ENCODE data around the gene FAU. TPM values are rescaled to one million over a fixed set of nuclear protein-coding genes. Genes with fewer than 3 reads are reported as not detected.
A peak's percentile ranks its signal among the peaks of the same experiment; 100 is the strongest.

The FAU gene
- total and polyA plus RNA-seq, 9 donors = 971 to 1,242 (median 1,071) TPM

DNA sequence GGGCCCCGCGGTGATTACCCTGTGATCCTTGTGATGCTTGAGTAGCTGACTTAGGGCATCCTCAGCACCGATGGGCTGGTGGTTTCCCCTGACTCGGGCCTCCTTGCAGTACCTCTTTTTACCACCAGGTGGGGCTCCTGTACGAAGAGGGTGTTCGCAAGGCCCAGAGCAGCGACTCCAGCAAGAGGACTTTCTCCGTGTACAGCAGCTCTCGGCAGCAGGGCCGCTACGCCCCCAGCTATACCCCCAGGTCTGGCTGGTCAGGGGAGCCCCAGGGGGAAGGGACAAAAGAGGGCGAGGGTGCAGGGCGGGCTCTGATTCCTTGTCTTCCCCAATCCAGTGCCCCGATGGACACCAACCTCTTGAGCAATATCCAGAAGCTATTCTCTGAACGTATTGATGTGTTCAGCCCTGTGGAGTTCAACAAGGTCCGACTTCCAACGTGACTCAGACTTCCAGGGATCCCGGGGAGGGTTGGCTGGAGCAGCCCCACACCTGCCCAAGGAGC is 11.5 kb downstream of the FAU start:
- 19% methylated on average over 8 of the region's 18 CpGs for WGBS (ENCODE audit: insufficient coverage)
- no peak overlapping the region for H3K27ac ChIP-seq (ENCODE audit: low read length)
- H3K9me3 ChIP-seq (replicated peaks; ENCODE audit: control insufficient read depth, low read depth, low read length) = no peaks in the 10 kb centered on the region
- H3K4me3 ChIP-seq (ENCODE audit: low read length) = no peak overlapping the region
- peak; percentile 88 for DNase-seq
- peaks cover 37% of the 10 kb centered on the region for H3K36me3 ChIP-seq (ENCODE audit: control insufficient read depth, insufficient read depth, low read length)
- peaks cover 30% of the 10 kb centered on the region for H3K4me1 ChIP-seq (ENCODE audit: control insufficient read depth, insufficient read depth, low read length)
- H3K27me3 ChIP-seq (ENCODE audit: control insufficient read depth, insufficient read depth, low read length) = peaks cover 7% of the 10 kb centered on the region

DNA sequence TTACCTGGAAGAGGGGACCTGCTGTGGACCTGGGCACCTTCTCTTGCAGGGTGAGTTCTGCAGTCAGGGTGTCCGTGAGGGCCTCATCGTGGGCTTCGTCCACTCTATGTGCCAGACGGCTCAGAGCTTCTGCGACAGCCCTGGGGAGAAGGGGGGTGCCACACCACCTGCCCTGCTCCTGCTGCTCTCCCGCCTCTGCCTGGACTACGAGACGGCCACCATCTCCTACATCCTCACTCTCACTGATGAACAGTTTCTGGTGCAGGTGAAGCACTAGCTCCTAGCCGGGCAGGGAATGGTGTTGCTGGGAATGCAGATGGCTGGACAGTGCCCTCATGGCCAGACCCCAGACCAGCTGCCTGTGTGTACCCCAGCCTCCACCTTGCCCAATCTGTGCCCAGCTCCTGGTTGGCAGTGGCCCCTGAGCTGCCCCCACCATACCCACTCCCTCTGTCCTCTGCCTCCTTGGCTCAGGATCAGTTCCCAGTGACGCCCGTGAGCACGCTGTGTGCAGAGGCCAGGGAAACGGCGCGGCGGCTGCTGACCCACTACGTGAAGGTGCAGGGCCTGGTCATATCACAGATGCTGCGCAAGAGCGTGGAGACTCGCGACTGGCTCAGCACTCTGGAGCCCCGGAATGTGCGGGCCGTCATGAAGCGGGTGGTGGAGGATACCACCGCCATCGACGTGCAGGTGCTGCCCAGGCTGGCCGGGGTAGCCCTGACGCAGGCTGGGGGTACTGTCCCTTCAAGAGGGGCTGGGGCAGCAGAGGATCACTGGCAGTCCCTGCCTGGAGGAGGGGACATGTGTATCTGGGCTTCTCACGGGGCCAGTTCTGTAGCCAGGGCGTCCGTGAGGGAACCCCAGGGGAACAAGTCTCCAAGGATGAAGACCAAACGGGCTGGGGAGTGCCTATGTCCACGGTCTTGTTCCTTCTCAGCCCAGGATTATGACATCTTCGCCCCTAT is 12.4 kb downstream of the FAU start:
- Histone ChIP-seq H3K9me3 (replicated peaks; ENCODE audit: control insufficient read depth, low read depth, low read length) (no peaks in the 10 kb centered on the region), H3K27me3 (ENCODE audit: control insufficient read depth, insufficient read depth, low read length) (peaks cover 7% of the 10 kb centered on the region), H3K4me3 (ENCODE audit: low read length) (no peak overlapping the region), H3K36me3 (ENCODE audit: control insufficient read depth, insufficient read depth, low read length) (peaks cover 32% of the 10 kb centered on the region), H3K27ac (ENCODE audit: low read length) (no peak overlapping the region), H3K4me1 (ENCODE audit: control insufficient read depth, insufficient read depth, low read length) (peaks cover 30% of the 10 kb centered on the region)
- no peak for DNase-seq
- 87% methylated on average over 33 of the region's 36 CpGs for WGBS (ENCODE audit: insufficient coverage)

DNA sequence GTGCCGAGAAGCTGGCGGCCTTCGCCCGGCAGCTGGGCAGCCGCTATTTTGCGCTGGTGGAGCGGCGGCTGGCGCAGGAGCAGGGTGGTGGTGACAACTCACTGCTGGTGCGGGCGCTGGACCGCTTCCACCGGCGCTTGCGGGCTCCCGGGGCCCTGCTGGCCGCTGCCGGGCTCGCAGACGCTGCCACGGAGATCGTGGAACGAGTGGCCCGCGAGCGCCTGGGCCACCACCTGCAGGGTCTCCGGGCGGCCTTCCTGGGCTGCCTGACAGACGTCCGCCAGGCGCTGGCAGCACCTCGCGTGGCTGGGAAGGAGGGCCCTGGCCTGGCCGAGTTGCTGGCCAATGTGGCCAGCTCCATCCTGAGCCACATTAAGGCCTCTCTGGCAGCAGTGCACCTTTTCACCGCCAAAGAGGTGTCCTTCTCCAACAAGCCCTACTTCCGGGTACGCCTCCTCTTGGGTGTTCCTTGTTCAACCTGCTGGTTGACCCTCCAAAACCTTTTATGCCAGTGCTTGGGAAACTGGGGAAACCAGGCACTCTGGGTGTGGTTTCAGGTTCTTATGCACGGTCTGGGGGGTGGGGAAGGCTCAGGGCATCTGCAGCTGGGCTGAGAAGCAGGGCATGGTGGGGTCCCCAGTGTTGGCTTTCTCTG is 13.3 kb downstream of the FAU start:
- Histone ChIP-seq H3K9me3 (replicated peaks; ENCODE audit: control insufficient read depth, low read depth, low read length) (no peaks in the 10 kb centered on the region), H3K4me3 (ENCODE audit: low read length) (no peak overlapping the region), H3K27me3 (ENCODE audit: control insufficient read depth, insufficient read depth, low read length) (peaks cover 7% of the 10 kb centered on the region), H3K27ac (ENCODE audit: low read length) (no peak overlapping the region), H3K36me3 (ENCODE audit: control insufficient read depth, insufficient read depth, low read length) (peaks cover 32% of the 10 kb centered on the region), H3K4me1 (ENCODE audit: control insufficient read depth, insufficient read depth, low read length) (peaks cover 27% of the 10 kb centered on the region)
- DNase-seq = no peak
- 91% methylated on average over 38 of the region's 38 CpGs for WGBS (ENCODE audit: insufficient coverage)

DNA sequence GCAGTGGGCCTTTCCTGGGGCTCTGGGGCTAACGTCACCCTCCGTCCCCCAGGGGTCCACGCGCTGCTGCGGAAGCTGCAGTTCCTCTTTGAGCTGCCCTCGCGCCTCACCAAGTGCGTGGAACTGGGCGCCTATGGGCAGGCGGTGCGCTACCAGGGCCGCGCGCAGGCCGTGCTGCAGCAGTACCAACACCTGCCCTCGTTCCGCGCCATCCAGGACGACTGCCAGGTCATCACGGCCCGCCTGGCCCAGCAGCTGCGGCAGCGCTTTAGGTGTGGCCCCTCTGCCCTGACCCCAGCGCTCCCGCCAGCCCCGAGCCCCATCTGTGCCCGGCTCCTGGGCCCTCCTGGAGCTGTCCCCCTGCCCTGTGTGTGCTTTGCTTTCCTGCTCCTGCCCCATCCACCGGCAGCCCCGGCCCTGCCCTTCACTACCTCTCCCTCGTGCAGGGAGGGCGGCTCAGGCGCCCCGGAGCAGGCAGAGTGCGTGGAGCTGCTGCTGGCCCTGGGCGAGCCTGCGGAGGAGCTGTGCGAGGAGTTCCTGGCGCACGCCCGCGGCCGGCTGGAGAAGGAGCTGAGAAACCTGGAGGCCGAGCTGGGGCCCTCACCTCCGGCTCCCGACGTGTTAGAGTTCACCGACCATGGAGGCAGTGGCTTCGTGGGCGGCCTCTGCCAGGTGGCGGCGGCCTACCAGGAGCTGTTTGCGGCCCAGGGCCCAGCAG is 14.0 kb downstream of the FAU start:
- no peak overlapping the region for H3K27ac ChIP-seq (ENCODE audit: low read length)
- H3K4me3 ChIP-seq (ENCODE audit: low read length) = no peak overlapping the region
- no peaks in the 10 kb centered on the region for H3K9me3 ChIP-seq (replicated peaks; ENCODE audit: control insufficient read depth, low read depth, low read length)
- peaks cover 33% of the 10 kb centered on the region for H3K36me3 ChIP-seq (ENCODE audit: control insufficient read depth, insufficient read depth, low read length)
- WGBS (ENCODE audit: insufficient coverage) = 93% methylated on average over 52 of the region's 52 CpGs
- H3K27me3 ChIP-seq (ENCODE audit: control insufficient read depth, insufficient read depth, low read length) = peaks cover 4% of the 10 kb centered on the region
- DNase-seq = no peak
- peaks cover 20% of the 10 kb centered on the region for H3K4me1 ChIP-seq (ENCODE audit: control insufficient read depth, insufficient read depth, low read length)

DNA sequence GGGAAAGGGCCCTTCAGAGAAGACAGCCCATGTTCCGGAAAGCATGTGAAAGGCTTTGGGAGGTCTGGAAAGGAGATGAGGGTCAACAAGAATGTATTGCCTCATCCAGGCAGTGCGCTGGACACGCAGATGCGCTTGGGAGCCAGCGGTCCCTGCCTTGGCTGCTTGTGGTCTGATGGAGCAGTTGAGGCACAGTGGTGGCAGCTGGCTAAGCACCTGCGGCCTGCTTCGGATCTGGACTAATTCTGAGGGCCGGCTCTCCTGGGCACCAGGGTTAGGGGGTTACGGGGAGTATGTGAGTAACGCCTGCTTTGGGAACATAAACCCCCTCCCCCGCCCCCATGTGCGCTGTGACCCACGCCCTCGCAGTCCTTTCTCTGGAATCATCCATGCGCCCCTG is 14.9 kb downstream of the FAU start:
- WGBS (ENCODE audit: insufficient coverage) = 92% methylated on average over 9 of the region's 15 CpGs
- no peak for DNase-seq
- Histone ChIP-seq H3K27ac (ENCODE audit: low read length) (no peak overlapping the region), H3K36me3 (ENCODE audit: control insufficient read depth, insufficient read depth, low read length) (peaks cover 42% of the 10 kb centered on the region), H3K4me1 (ENCODE audit: control insufficient read depth, insufficient read depth, low read length) (peaks cover 13% of the 10 kb centered on the region), H3K9me3 (replicated peaks; ENCODE audit: control insufficient read depth, low read depth, low read length) (no peaks in the 10 kb centered on the region), H3K27me3 (ENCODE audit: control insufficient read depth, insufficient read depth, low read length) (no peaks in the 10 kb centered on the region), H3K4me3 (ENCODE audit: low read length) (no peak overlapping the region)

DNA sequence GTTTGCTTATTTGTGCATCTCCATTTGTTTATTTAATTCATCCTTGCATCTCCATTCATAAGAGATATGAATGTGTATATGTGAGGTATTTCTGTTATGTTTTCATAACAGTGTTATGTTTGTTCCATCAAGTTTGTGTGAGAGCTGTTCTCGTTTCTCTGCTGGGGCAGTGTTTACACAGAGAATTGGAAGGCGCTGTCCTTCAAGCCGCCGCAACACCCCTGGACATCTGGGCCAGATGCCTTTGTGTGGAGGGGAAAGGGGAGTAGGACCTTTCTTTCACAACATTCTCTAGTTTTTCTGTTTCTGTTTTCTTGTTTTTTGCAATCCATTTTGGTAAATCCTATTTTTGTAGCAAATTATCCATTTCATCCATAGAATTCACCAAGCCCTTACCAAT is 17.3 kb downstream of the FAU start:
- Histone ChIP-seq H3K9me3 (replicated peaks; ENCODE audit: control insufficient read depth, low read depth, low read length) (no peaks in the 10 kb centered on the region), H3K27me3 (ENCODE audit: control insufficient read depth, insufficient read depth, low read length) (no peaks in the 10 kb centered on the region), H3K36me3 (ENCODE audit: control insufficient read depth, insufficient read depth, low read length) (peaks cover 37% of the 10 kb centered on the region), H3K27ac (ENCODE audit: low read length) (no peak overlapping the region), H3K4me3 (ENCODE audit: low read length) (no peak overlapping the region), H3K4me1 (ENCODE audit: control insufficient read depth, insufficient read depth, low read length) (no peaks in the 10 kb centered on the region)
- no peak for DNase-seq
- WGBS (ENCODE audit: insufficient coverage) = no CpG with 5 or more reads among the region's 4 CpGs

DNA sequence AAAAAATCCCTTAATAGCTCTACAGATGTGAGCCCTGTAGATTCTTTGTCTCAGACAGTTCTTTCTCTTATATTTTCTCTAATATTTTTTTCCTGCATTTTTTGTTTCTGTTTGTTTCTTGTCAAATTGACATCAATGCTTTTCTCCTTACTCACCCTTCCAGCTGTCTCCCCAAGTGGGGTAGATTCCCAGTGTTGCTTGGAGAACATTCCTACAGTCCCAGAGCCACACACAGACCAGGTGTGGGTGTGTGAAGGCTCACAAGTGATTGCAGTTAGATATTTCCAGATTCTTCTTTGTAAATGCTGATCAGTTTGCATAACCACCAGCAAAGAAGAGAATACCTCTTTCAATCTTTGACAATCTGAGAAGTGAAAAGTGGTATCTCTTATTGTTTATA is 18.5 kb downstream of the FAU start:
- Histone ChIP-seq H3K4me3 (ENCODE audit: low read length) (no peak overlapping the region), H3K36me3 (ENCODE audit: control insufficient read depth, insufficient read depth, low read length) (peaks cover 27% of the 10 kb centered on the region), H3K4me1 (ENCODE audit: control insufficient read depth, insufficient read depth, low read length) (no peaks in the 10 kb centered on the region), H3K27ac (ENCODE audit: low read length) (no peak overlapping the region), H3K27me3 (ENCODE audit: control insufficient read depth, insufficient read depth, low read length) (no peaks in the 10 kb centered on the region), H3K9me3 (replicated peaks; ENCODE audit: control insufficient read depth, low read depth, low read length) (no peaks in the 10 kb centered on the region)
- DNase-seq = no peak

DNA sequence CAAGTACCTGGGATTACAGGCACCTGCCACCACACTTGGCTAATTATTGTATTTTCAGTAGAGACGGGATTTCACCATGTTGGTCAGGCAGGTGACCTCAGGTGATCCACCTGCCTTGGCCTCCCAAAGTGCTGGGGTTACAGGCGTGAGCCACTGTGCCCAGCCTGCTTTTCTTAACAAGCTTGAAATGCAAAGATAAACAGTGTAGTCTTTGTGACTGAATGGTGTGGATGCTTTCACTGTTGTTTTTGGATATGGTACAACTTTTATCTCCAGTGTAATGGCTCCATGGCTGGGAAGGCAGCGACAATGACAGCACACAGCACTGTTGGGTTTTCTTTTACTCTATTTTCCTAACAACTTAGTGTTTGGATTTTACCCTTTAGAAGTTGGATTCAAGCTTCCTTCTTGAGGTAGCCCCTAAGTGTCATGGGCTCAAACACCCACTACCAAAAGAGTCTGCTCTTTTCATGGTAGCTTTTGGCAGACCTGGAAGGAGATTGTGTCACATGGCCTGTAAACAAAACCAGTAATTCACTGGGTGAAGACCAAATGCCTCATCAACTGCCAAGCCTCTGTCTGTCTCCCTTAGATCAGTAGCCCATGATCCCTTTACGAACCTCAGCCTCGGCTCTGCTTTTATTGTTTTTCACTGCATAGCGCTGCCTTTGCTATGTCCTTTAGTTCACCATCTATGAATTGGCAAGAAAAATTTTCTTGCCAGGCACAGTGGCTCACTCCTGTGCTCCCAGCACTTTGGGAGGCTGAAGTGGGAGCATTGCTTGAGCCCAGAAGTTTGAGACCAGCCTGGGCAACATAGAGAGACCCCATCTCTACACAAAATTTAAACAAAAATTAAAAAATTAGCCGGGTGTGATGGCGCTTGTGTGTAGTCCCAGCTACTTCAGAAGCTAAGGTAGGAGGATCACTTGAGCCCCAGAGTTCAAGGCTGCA is 19.5 kb downstream of the FAU start:
- no peaks in the 10 kb centered on the region for H3K4me1 ChIP-seq (ENCODE audit: control insufficient read depth, insufficient read depth, low read length)
- H3K9me3 ChIP-seq (replicated peaks; ENCODE audit: control insufficient read depth, low read depth, low read length) = no peaks in the 10 kb centered on the region
- no peak overlapping the region for H3K27ac ChIP-seq (ENCODE audit: low read length)
- peaks cover 20% of the 10 kb centered on the region for H3K36me3 ChIP-seq (ENCODE audit: control insufficient read depth, insufficient read depth, low read length)
- 80% methylated on average over 5 of the region's 8 CpGs for WGBS (ENCODE audit: insufficient coverage)
- DNase-seq = no peak
- no peak overlapping the region for H3K4me3 ChIP-seq (ENCODE audit: low read length)
- no peaks in the 10 kb centered on the region for H3K27me3 ChIP-seq (ENCODE audit: control insufficient read depth, insufficient read depth, low read length)

DNA sequence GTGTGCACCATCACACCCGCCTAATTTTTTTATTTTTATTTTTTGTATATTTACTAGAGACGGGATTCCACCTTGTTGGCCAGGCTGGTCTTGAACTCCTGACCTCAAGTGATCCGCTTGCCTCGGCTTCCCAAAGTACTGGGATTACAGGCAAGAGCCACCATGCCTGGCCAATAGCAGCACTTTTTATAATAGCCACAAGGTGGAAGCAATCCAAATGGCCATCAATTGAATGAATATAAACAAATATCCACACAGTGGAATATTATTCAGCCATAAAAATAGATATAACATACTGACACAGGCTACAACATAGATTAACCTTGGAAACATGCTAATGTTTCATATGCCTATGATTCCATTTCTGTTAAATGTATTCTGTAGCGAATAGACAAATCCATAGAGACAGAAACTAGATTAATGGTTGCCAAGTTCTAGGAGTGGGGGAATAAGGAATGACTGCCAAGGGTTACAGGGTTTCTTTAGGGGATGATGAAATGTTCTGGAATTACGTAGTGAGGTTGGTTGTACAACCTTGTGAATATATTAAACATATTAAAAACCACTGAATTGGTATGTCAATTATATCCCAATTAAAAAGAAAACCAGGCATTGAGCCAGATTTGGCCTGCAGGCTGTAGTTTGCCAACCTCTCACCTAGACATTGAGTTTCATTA is 21.1 kb downstream of the FAU start:
- no peak for DNase-seq
- no peak overlapping the region for H3K4me3 ChIP-seq (ENCODE audit: low read length)
- no peaks in the 10 kb centered on the region for H3K9me3 ChIP-seq (replicated peaks; ENCODE audit: control insufficient read depth, low read depth, low read length)
- H3K27ac ChIP-seq (ENCODE audit: low read length) = no peak overlapping the region
- peaks cover 17% of the 10 kb centered on the region for H3K36me3 ChIP-seq (ENCODE audit: control insufficient read depth, insufficient read depth, low read length)
- peaks cover 5% of the 10 kb centered on the region for H3K4me1 ChIP-seq (ENCODE audit: control insufficient read depth, insufficient read depth, low read length)
- 92% methylated on average over 4 of the region's 6 CpGs for WGBS (ENCODE audit: insufficient coverage)
- no peaks in the 10 kb centered on the region for H3K27me3 ChIP-seq (ENCODE audit: control insufficient read depth, insufficient read depth, low read length)

All from muscle of leg (tissue), 11 donors.